HepG2 (cell line): ENCODE data around the gene CDT1. TPM values are rescaled to one million over a fixed set of nuclear protein-coding genes. Genes with fewer than 3 reads are reported as not detected.

Experiments used
- CERS6 ChIP-seq: sonication (generic); formaldehyde crosslinking; IDR thresholded peaks from 2 replicates; pipeline ENCODE4 v1.5.0; 2020; ENCODE audit warnings: missing genetic modification reagents
- ELF1 ChIP-seq: sonication (generic); formaldehyde crosslinking; IDR thresholded peaks from 2 replicates; pipeline ENCODE4 v1.4.0; 2020; ENCODE audit warnings: missing genetic modification reagents
- GATA4 ChIP-seq: sonication (generic); IDR thresholded peaks from 2 replicates; pipeline ENCODE4 v1.6.1; 2016; ENCODE audit warnings: antibody characterized with exemption, low read depth, borderline replicate concordance
- HES4 ChIP-seq: sonication (generic); formaldehyde crosslinking; IDR thresholded peaks from 2 replicates; pipeline ENCODE4 v1.9.0; 2021; ENCODE audit warnings: mild to moderate bottlenecking, missing genetic modification reagents, borderline replicate concordance
- KDM5A ChIP-seq: fragments of 200-600 bp; sonication (generic); IDR thresholded peaks from 2 replicates; pipeline ENCODE4 v1.7.0; 2018; ENCODE audit warnings: antibody characterized with exemption, mild to moderate bottlenecking, low read length, borderline replicate concordance
- MXD4 ChIP-seq: IDR thresholded peaks from 2 replicates; pipeline ENCODE4 v1.6.1; 2016; ENCODE audit warnings: mild to moderate bottlenecking, missing biosample characterization, missing genetic modification reagents
- MYPOP ChIP-seq: sonication (generic); formaldehyde crosslinking; IDR thresholded peaks from 2 replicates; pipeline ENCODE4 v1.8.1; 2023; ENCODE audit warnings: mild to moderate bottlenecking, moderate library complexity, missing genetic modification reagents
- NFAT5 ChIP-seq: sonication (generic); formaldehyde crosslinking; IDR thresholded peaks from 2 replicates; pipeline ENCODE4 v1.4.0; 2020; ENCODE audit warnings: missing genetic modification reagents
- ONECUT2 ChIP-seq: sonication (generic); formaldehyde crosslinking; IDR thresholded peaks from 2 replicates; pipeline ENCODE4 v1.4.0; 2020; ENCODE audit warnings: missing genetic modification reagents
- SP5 ChIP-seq: IDR thresholded peaks from 2 replicates; pipeline ENCODE4 v1.6.1; 2016; ENCODE audit warnings: low read depth, borderline replicate concordance
- UBTF ChIP-seq: sonication (generic); formaldehyde crosslinking; IDR thresholded peaks from 2 replicates; pipeline ENCODE4 v1.4.0; 2020; ENCODE audit warnings: mild to moderate bottlenecking, missing genetic modification reagents
- ZFP36 ChIP-seq: fragments of 150-350 bp; IDR thresholded peaks from 2 replicates; pipeline ENCODE4 v1.6.1; 2018; ENCODE audit warnings: borderline replicate concordance, low read length, low read depth; ENCODE audit not compliant: partially characterized antibody
- ZNF17 ChIP-seq: sonication (generic); formaldehyde crosslinking; IDR thresholded peaks from 2 replicates; pipeline ENCODE4 v1.5.0; 2020; ENCODE audit warnings: mild to moderate bottlenecking, missing genetic modification reagents
- ZNF234 ChIP-seq: sonication (generic); formaldehyde crosslinking; conservative IDR thresholded peaks from 2 replicates; pipeline ENCODE4 v1.5.1; 2020; ENCODE audit warnings: mild to moderate bottlenecking, missing genetic modification reagents
- ZNF274 ChIP-seq: sonication (generic); formaldehyde crosslinking; IDR thresholded peaks from 2 replicates; pipeline ENCODE4 v1.5.1; 2020; ENCODE audit warnings: mild to moderate bottlenecking, missing genetic modification reagents
- ZNF362 ChIP-seq: sonication (generic); formaldehyde crosslinking; IDR thresholded peaks from 2 replicates; pipeline ENCODE4 v1.4.0; 2020; ENCODE audit warnings: missing genetic modification reagents, mild to moderate bottlenecking, borderline replicate concordance
- ZNF709 ChIP-seq: sonication (generic); formaldehyde crosslinking; IDR thresholded peaks from 2 replicates; pipeline ENCODE4 v1.5.0; 2020; ENCODE audit warnings: mild to moderate bottlenecking, missing genetic modification reagents
- ZNF768 ChIP-seq: sonication (generic); formaldehyde crosslinking; IDR thresholded peaks from 2 replicates; pipeline ENCODE4 v1.4.0; 2020; ENCODE audit warnings: missing genetic modification reagents
- polyA plus RNA-seq, 8 experiments: library from polyadenylated mRNA; depleted of rRNA in 3 of 8; stranded (reverse) in 7 of 8; unstranded in 1 of 8; fragments of >200 nt; fragmentation: Illumina TruSeq in 4 of 8; extraction: Trizol in 4 of 8; gene quantifications; 2 replicates each; pipeline versions ENCODE4 v1.2.1 to v1.2.3, GENCODE V29; 2011 to 2016; ENCODE audit warnings: low read depth in 4 of 8, missing spikeins in 1 of 8, mixed read lengths in 1 of 8; ENCODE audit not compliant: insufficient read depth in 1 of 8
- total RNA-seq, 5 experiments: library from RNA; depleted of rRNA; stranded (reverse); fragments of >200 nt; fragmentation: Illumina TruSeq; extraction: Trizol; gene quantifications; 2 replicates each; pipeline ENCODE4 v1.2.3, GENCODE V29; 2016; ENCODE audit warnings: low read depth in 1 of 5

CDT1 gene
- total and polyA plus RNA-seq, 2 of the 13 experiments (the other 11 are each of a cell fraction or from before 2014, with no cell fraction given) = 23.1 to 23.8 TPM

- TF ChIP-seq ZNF362 (peak; percentile 89), ZNF17 (CRISPR knock-in tag) (no peak), SP5 (CRISPR knock-in tag) (no peak), ONECUT2 (CRISPR knock-in tag) (no peak), ELF1 (CRISPR knock-in tag) (peak; percentile 50; the same call in 1 of the 2 replicates), MXD4 (CRISPR knock-in tag) (no peak; the same call in 1 of the 2 replicates), ZNF768 (CRISPR knock-in tag) (peak; percentile 32; the same call in 1 of the 2 replicates), KDM5A (no peak), ZNF234 (CRISPR knock-in tag) (peak; percentile 89), GATA4 (no peak), ZNF709 (0 out of 2 replicates have a peak, but pooled peaks have one; percentile 72), ZNF274 (CRISPR knock-in tag) (no peak), UBTF (CRISPR knock-in tag) (peak; percentile 77; the same call in 1 of the 2 replicates), HES4 (CRISPR knock-in tag) (peak; percentile 76; the same call in 1 of the 2 replicates), NFAT5 (CRISPR knock-in tag) (no peak), CERS6 (CRISPR knock-in tag) (no peak), MYPOP (CRISPR knock-in tag) (0 out of 2 replicates have a peak, but pooled peaks have one; percentile 21), ZFP36 (no peak)
These were observed 19.3 kb upstream of the CDT1 start (continued) for GRCh38 chr16:88784074-88784855.
